Common myeloid progenitor, CD34-positive (primary cell): Measurements from ENCODE around the gene AOC2.
A peak's percentile ranks its signal among the peaks of the same experiment; 100 is the strongest.

Experiments used
- CTCF ChIA-PET: fragments of 350-600 bp; sonication (Branson Sonifier 250); formaldehyde crosslinking; loops from one replicate; lab custom pipeline; 2021; ENCODE audit warnings: antibody characterized with exemption; lab: Charles Lee
- POLR2A ChIA-PET: fragments of 350-600 bp; sonication (Branson Sonifier 250); formaldehyde crosslinking; loops from one replicate; lab custom pipeline; 2021; ENCODE audit warnings: antibody characterized with exemption; lab: Charles Lee
- DNase-seq, 3 donors: peaks; one replicate each; pipeline versions ENCODE4 v3.0.0 to v3.0.0-alpha.2; 2013
- H3K27ac ChIP-seq, 2 experiments: 1 replicate in 1 of 2; 2 replicates in 1 of 2; pipeline ENCODE4 v1.7.0; 2013; ENCODE audit warnings: inconsistent platforms in 2 of 2, low read length in 2 of 2, mild to moderate bottlenecking in 2 of 2, low read depth in 1 of 2, moderate library complexity in 1 of 2; ENCODE audit not compliant: severe bottlenecking in 2 of 2, insufficient read depth in 1 of 2, poor library complexity in 1 of 2
- H3K27me3 ChIP-seq, 5 experiments: replicated peaks in 2 of 5; 1 replicate in 3 of 5; 2 replicates in 2 of 5; pipeline versions ENCODE4 v1.6.1 to v1.7.0; 2013; ENCODE audit warnings: low read length in 4 of 5, mild to moderate bottlenecking in 2 of 5, moderate library complexity in 2 of 5, inconsistent platforms in 1 of 5; ENCODE audit not compliant: insufficient read depth in 5 of 5, control insufficient read depth in 4 of 5
- H3K36me3 ChIP-seq, 4 experiments: 1 replicate in 2 of 4; 2 replicates in 2 of 4; pipeline versions ENCODE4 v1.6.1 to v1.7.0; 2013; ENCODE audit warnings: low read length in 3 of 4, control low read depth in 1 of 4, mild to moderate bottlenecking in 1 of 4; ENCODE audit not compliant: control insufficient read depth in 4 of 4, insufficient read depth in 4 of 4
- H3K4me1 ChIP-seq, 4 experiments: 1 replicate in 3 of 4; 2 replicates in 1 of 4; pipeline versions ENCODE4 v1.6.1 to v1.7.1; 2013; ENCODE audit warnings: low read length in 3 of 4, mild to moderate bottlenecking in 3 of 4, control low read depth in 1 of 4, inconsistent platforms in 1 of 4, moderate library complexity in 1 of 4; ENCODE audit not compliant: control insufficient read depth in 4 of 4, insufficient read depth in 4 of 4; ENCODE audit errors: control extremely low read depth in 1 of 4
- H3K4me3 ChIP-seq, 7 experiments: 1 replicate in 4 of 7; 2 replicates in 3 of 7; pipeline versions ENCODE4 v1.5.1 to v1.7.0; 2013; ENCODE audit warnings: mild to moderate bottlenecking in 7 of 7, low read length in 6 of 7, moderate library complexity in 6 of 7, inconsistent platforms in 2 of 7, low read depth in 2 of 7, control low read depth in 1 of 7; ENCODE audit not compliant: insufficient read depth in 4 of 7, control insufficient read depth in 1 of 7; ENCODE audit errors: extremely low read depth in 1 of 7
- H3K9me3 ChIP-seq, 5 experiments: 1 replicate in 4 of 5; 2 replicates in 1 of 5; pipeline versions ENCODE4 v1.6.1 to v1.7.1; 2013; ENCODE audit warnings: low read length in 4 of 5, mild to moderate bottlenecking in 2 of 5, inconsistent platforms in 1 of 5, low read depth in 1 of 5, moderate library complexity in 1 of 5; ENCODE audit not compliant: control insufficient read depth in 4 of 5, insufficient read depth in 2 of 5; ENCODE audit errors: control extremely low read depth in 1 of 5
- WGBS: methylation state at CpG from one replicate; pipeline ENCODE4 v1.1.5; 2013; ENCODE audit not compliant: insufficient coverage; 5-methylcytosine and 5-hydroxymethylcytosine counted together

AOC2 gene

DNA sequence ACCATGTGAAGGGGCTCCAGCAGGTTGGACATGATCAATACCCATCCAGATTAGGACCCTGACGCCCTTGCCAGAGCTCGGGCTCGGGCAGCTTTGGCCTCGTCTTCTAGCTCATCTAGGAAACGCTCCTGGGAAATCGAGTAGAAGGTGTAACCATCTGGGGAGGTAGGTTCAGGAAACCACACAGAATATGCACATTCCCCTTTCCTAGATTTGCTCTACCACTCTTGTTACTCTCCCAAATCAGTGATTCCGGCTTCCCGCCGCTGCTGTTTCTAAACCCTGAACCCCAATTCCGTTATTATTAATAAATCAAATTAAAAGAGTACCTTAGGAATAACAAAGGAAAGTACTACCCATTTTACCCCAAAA lies 46.4 kb upstream of the AOC2 start:
- H3K9me3 ChIP-seq = no peaks in the 10 kb centered on the region
- ChIA-PET POLR2A (interaction anchor here (0.5 kb wide), 1 partner anchor 215 kb away, joined by 4 read pairs; no protein-coding TSS in a partner anchor), CTCF (interaction anchor here (0.7 to 1.2 kb wide), 3 partner anchors 11 to 26 kb away, joined by 3 read pairs; partner anchors contain the start of gene BECN1)
- DNase-seq = no peak
- H3K4me1 ChIP-seq = peaks cover 6 to 25% (median 20%) of the 10 kb centered on the region in 4 experiments
- peak overlapping the region; percentile 86 to 100 (median 93) for H3K4me3 ChIP-seq
- WGBS = 60% methylated on average over 2 of the region's 10 CpGs
- H3K36me3 ChIP-seq = peaks cover 0 to 8% (median 4%) of the 10 kb centered on the region in 4 experiments
- no peaks in the 10 kb centered on the region for H3K27me3 ChIP-seq
- H3K27ac ChIP-seq = peak overlapping the region in 1 of 2 experiments; percentile 67

DNA sequence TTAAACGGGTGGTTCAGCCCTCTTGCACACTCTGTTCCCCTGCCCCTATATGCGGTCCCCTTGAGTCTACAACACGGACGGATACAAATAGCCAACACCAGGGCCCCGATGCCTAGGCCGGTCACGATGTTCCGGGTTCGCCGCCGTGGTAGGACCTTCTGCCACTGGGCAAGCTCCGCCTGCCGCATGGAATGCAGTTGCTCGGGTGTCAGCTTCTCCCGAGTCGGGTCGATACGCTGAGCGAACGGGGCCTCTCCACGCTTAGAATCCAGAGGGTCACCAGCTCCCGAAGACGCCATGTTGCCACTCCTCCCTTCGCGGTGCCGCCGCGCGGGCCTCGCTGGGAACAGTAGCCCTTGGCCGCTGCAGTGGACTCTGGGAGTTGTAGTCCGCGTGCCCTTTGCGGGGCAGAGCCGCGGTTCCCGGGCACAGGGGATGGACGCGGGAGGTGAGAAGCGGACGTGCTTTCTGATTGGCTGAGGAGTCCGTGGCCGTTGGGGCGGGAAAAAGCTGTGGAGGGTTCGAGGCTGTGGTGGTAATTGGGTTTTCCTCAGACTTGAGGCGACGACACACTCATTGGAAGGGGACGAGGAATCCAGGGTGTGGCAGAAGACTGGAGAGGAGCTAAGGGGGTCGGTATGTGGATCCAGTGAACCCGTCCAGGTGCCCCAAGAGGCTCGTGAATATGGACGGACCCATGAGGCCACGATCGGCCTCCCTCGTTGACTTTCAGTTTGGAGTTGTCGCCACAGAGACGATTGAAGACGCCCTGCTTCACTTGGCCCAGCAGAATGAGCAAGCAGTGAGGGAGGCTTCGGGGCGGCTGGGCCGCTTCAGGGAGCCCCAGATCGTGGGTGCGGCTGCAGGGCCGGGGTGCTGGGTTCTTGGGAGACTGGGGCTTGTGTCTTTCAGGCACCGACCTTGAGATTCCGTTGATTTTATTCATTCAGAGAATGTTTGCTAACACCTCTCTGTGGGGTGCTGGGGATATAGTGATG lies 45.7 kb upstream of the AOC2 start, which contains the start of the genes CNTD1 and COA3:
TSS of gene CNTD1 (plus strand) at position 479 of the 998 bp plus-strand sequence. CDS start at position 686, 207 bp downstream.
TSS of gene COA3 (minus strand) at position 322 of the 998 bp plus-strand sequence. CDS start at position 299, 23 bp downstream.
- Histone ChIP-seq H3K9me3 (no peaks in the 10 kb centered on the region), H3K4me3 (peak within 1 kb of the TSS; percentile 86 to 100 (median 93)), H3K4me1 (peaks cover 6 to 25% (median 20%) of the 10 kb centered on the region in 4 experiments), H3K36me3 (peaks cover 0 to 8% (median 4%) of the 10 kb centered on the region in 4 experiments), H3K27ac (peak within 1 kb of the TSS in 1 of 2 experiments; percentile 67), H3K27me3 (no peaks in the 10 kb centered on the region)
- WGBS = 26% methylated on average over 62 of the region's 66 CpGs
- POLR2A ChIA-PET = interaction anchor here (0.5 kb wide), 1 partner anchor 216 kb away, joined by 4 read pairs; no protein-coding TSS in a partner anchor
- DNase-seq = peak; percentile 71 to 77 (median 72)
- CTCF ChIA-PET = interaction anchor here (0.7 to 1.2 kb wide), 3 partner anchors 12 to 25 kb away, joined by 3 read pairs; partner anchors contain the start of gene BECN1

DNA sequence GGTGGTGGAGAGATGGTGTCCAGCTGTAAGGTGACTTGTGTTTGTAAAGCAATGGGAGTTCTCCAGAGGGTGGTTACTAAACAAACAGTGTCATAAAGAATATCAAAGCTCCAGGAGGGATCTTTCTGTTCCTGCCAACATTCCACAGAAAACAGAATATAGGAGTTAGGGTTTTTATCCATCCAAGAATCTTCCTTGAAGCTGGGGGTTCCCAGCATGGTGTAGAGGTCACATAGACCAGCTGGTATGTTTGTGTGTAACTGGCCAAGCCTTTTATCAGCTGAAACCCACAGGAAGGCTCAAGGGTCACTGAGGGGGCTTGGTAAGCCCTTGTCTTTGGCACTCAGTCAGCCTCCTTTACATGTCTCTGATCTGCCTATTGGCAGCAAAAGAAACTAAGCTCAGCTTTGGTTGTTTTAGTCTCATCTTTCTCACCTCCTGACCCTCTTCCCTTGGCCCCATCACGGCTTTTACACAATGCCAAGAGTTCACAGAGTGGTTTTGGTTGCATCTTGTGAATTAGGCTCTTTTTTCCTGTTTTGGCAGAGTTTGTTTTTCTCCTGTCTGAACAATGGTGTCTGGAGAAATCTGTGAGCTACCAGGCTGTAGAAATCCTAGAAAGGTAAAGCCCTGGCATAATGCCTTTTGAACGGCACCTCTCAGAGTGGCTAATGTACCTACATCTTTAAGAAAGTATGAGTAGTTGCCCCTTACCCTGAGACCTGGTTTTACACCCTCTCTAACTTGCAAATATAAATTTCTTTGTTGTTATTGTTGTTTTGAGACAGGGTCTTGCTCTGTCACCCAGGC lies 41.1 kb upstream of the AOC2 start:
- Histone ChIP-seq H3K4me3 (no peak overlapping the region), H3K27me3 (no peaks in the 10 kb centered on the region), H3K27ac (no peak overlapping the region), H3K9me3 (no peaks in the 10 kb centered on the region), H3K36me3 (no peaks in the 10 kb centered on the region), H3K4me1 (peaks cover 0 to 6% (median 2%) of the 10 kb centered on the region in 4 experiments)
- ChIA-PET POLR2A (interaction anchor here (0.6 to 1.0 kb wide), 3 partner anchors 8 to 1284 kb away, joined by 3 to 5 read pairs (median 3); no protein-coding TSS in a partner anchor), CTCF (interaction anchor here (1.2 to 1.6 kb wide), 3 partner anchors 12 to 16 kb away, joined by 3 to 5 read pairs (median 3); no protein-coding TSS in a partner anchor)
- WGBS = no CpG with 5 or more reads among the region's 2 CpGs
- DNase-seq = no peak

DNA sequence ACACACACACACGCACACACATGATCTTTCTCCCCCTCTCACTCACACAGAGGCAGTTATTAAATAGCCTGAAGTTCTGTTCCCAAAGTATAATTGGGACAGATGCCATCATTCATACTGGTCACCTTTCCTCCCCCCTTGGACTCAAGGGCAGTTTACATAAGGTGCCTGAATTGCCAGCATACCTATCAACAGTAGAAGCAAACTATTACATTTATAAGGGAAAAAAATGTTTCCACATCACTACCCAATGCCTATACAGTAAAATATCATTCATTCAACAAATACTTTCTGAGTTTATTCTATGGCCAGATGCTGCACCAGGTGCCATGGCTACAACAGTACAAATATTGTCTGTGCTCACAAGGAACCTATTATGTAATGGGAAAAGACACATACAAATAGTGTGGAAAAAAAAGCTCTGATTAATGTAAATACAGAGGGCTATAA lies 39.4 kb upstream of the AOC2 start:
- CTCF ChIA-PET = interaction anchor here (0.7 to 1.0 kb wide), 3 partner anchors 10 to 32 kb away, joined by 3 to 6 read pairs (median 3); partner anchors contain the start of gene VPS25
- no peaks in the 10 kb centered on the region for H3K4me1 ChIP-seq
- peaks cover 3 to 9% (median 6%) of the 10 kb centered on the region in 4 experiments for H3K36me3 ChIP-seq
- H3K4me3 ChIP-seq = no peak overlapping the region
- no peaks in the 10 kb centered on the region for H3K27me3 ChIP-seq
- no peak for DNase-seq
- WGBS = no CpG with 5 or more reads among the region's 1 CpG
- no peak overlapping the region for H3K27ac ChIP-seq
- no peaks in the 10 kb centered on the region for H3K9me3 ChIP-seq
- POLR2A ChIA-PET = no interaction called here

DNA sequence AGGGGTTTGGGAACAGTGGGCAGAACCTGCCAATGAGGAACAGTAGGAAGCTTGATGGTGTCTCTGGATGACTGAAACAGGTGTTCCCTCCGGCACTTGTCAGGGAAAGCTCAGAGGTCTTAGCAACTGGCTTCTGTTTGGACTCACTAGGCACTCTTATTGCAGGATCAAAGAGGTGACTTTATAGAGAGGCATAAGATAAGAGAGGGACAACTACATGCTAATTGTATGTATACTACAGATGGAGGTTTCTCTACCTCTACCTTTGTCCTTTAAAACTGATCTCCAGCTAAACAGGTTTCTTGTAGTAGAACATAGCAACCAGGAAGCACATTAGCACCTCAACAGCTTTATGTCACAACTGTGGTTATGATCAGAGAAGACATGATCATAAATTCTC lies 38.1 kb upstream of the AOC2 start:
- Histone ChIP-seq H3K27ac (no peak overlapping the region), H3K9me3 (no peaks in the 10 kb centered on the region), H3K4me1 (no peaks in the 10 kb centered on the region), H3K4me3 (no peak overlapping the region), H3K27me3 (no peaks in the 10 kb centered on the region), H3K36me3 (peaks cover 6 to 21% (median 14%) of the 10 kb centered on the region in 4 experiments)
- no peak for DNase-seq
- WGBS = no CpG with 5 or more reads among the region's 1 CpG
- CTCF ChIA-PET = interaction anchor here (1.0 to 6.6 kb wide), 2 partner anchors 15 to 33 kb away, joined by 3 to 51 read pairs; partner anchors contain the start of genes BECN1 and VPS25
- POLR2A ChIA-PET = no interaction called here

DNA sequence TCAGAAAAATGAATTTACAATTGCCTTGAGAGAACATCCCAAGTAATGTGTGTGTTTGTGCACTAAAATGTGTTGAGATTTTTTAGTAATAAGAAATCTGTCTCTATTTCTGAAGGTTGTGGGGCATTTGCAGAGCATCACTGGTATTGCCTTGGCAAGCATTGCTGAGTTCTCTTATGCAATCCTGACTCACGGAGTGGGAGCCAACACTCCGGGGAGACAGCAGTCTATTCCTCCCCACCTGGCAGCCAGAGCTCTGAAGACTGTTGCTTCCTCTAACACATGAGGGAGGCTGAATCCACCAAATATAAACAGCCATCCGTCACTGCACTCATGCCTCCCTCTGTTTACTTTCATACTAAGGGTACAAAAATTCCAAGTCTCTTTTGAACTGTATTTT lies 35.1 kb upstream of the AOC2 start:
- CTCF ChIA-PET = interaction anchor here (1.3 to 6.6 kb wide), 2 partner anchors 12 to 15 kb away, joined by 3 to 51 read pairs; partner anchors contain the start of gene BECN1
- POLR2A ChIA-PET = interaction anchor here (0.6 kb wide), 1 partner anchor 16 kb away, joined by 3 read pairs; no protein-coding TSS in a partner anchor
- Histone ChIP-seq H3K27ac (no peak overlapping the region), H3K27me3 (no peaks in the 10 kb centered on the region), H3K9me3 (no peaks in the 10 kb centered on the region), H3K36me3 (peaks cover 16 to 35% (median 26%) of the 10 kb centered on the region in 4 experiments), H3K4me1 (no peaks in the 10 kb centered on the region), H3K4me3 (no peak overlapping the region)
- no peak for DNase-seq
- 94% methylated on average over 3 of the region's 3 CpGs for WGBS
